IPS-15b (cell line): ENCODE results near the gene CAMKV.

Experiments
- H3K27me3 ChIP-seq: one replicate; pipeline ENCODE4 v1.6.1; 2013; ENCODE audit warnings: low read length; ENCODE audit not compliant: control insufficient read depth, insufficient read depth
- H3K36me3 ChIP-seq: one replicate; pipeline ENCODE4 v1.6.1; 2013; ENCODE audit warnings: low read length; ENCODE audit not compliant: control insufficient read depth, insufficient read depth
- H3K4me1 ChIP-seq: one replicate; pipeline ENCODE4 v1.6.1; 2013; ENCODE audit warnings: mild to moderate bottlenecking, low read length; ENCODE audit not compliant: control insufficient read depth, insufficient read depth
- H3K4me3 ChIP-seq: one replicate; pipeline ENCODE4 v1.5.1; 2013; ENCODE audit warnings: low read depth, low read length
- H3K9ac ChIP-seq: one replicate; pipeline ENCODE4 v1.6.1; 2013; ENCODE audit warnings: low read depth, mild to moderate bottlenecking, low read length
- H3K9me3 ChIP-seq: one replicate; pipeline ENCODE4 v1.6.1; 2013; ENCODE audit warnings: mild to moderate bottlenecking, low read length; ENCODE audit not compliant: control insufficient read depth, insufficient read depth

CAMKV gene

GRCh38 chr3:49867400-49867799 is 2.3 kb downstream of the CAMKV start:
- Histone ChIP-seq H3K36me3 (no peaks in the 10 kb centered on the region), H3K9ac (no peak overlapping the region), H3K9me3 (no peaks in the 10 kb centered on the region), H3K4me1 (peaks cover 27% of the 10 kb centered on the region), H3K27me3 (peaks cover 16% of the 10 kb centered on the region), H3K4me3 (no peak overlapping the region)

DNA sequence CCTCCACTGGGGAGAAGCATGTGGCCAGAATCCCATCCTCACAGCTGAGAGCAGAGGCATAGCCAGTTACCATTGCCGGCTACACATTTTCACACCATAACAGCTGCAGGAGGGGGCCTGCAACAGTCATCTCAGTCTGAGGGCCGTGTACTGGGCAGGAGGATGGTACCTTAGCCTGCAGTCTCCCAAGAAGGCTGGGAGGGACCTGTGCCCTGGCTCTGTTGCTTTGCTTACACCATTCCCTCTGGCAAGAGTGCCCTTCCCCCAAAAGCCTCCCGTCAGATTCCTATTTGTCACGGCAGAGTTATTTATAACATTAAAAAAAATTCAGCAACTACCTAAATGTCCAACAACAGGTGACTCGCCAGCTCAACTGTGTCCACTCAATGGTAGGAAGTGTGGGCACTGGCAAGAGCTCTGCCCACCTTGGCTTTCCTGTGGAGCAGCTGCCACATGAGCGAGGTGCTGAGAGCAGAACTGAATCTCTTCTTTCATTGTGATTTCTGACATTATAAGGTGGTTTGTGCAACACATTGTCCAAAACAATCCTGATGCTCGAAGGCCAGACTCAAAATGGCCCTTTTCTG is 4.4 kb downstream of the CAMKV start:
- Histone ChIP-seq H3K36me3 (peaks cover 9% of the 10 kb centered on the region), H3K4me1 (peaks cover 26% of the 10 kb centered on the region), H3K4me3 (no peak overlapping the region), H3K27me3 (peaks cover 2% of the 10 kb centered on the region), H3K9ac (peak overlapping the region; percentile 60), H3K9me3 (no peaks in the 10 kb centered on the region)

GRCh38 chr3:49864505-49864904 is 5.2 kb downstream of the CAMKV start:
- Histone ChIP-seq H3K27me3 (no peaks in the 10 kb centered on the region), H3K9me3 (no peaks in the 10 kb centered on the region), H3K4me1 (peaks cover 24% of the 10 kb centered on the region), H3K36me3 (peaks cover 16% of the 10 kb centered on the region), H3K4me3 (no peak overlapping the region), H3K9ac (peak overlapping the region; percentile 54)

GRCh38 chr3:49859576-49860305 is 10.0 kb downstream of the CAMKV start:
- H3K4me3 ChIP-seq: no peak overlapping the region
- H3K9ac ChIP-seq: no peak overlapping the region
- no peaks in the 10 kb centered on the region for H3K27me3 ChIP-seq
- no peaks in the 10 kb centered on the region for H3K9me3 ChIP-seq
- H3K4me1 ChIP-seq: peaks cover 14% of the 10 kb centered on the region
- H3K36me3 ChIP-seq: peaks cover 21% of the 10 kb centered on the region

- Histone ChIP-seq H3K27me3 (no peaks in the 10 kb centered on the region), H3K36me3 (peaks cover 21% of the 10 kb centered on the region), H3K4me1 (peaks cover 7% of the 10 kb centered on the region), H3K9me3 (no peaks in the 10 kb centered on the region), H3K9ac (peak within 1 kb of the TSS; percentile 90), H3K4me3 (peak within 1 kb of the TSS; percentile 90)
Measured at GRCh38 chr3:49856181-49857005, 13.3 kb downstream of the CAMKV start, which contains the start of gene TRAIP. Gene TRAIP, minus strand, starts transcription at chr3:49856564. Its CDS starts 111 bp downstream, at chr3:49856453.

DNA sequence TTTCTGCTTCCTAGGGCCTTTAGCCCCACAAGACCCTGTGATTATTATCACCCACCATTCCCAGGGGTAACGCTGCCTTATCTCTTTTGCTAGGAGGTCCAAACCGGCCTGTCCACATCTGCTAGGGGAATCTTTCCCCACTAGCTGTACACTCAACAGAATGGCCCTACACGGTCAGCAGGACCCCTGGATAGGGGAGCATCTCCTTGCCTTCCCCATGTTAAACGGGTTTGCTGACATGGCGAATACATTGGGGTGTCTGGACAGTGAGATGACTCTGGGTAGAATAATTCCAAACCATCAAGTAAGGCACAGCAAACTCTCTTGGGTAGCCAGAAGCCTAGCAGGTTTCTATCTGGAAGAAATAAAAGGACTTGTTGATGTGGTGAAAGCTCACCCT is 14.0 kb downstream of the CAMKV start:
- Histone ChIP-seq H3K9me3 (no peaks in the 10 kb centered on the region), H3K4me3 (peak overlapping the region; percentile 90), H3K27me3 (no peaks in the 10 kb centered on the region)

DNA sequence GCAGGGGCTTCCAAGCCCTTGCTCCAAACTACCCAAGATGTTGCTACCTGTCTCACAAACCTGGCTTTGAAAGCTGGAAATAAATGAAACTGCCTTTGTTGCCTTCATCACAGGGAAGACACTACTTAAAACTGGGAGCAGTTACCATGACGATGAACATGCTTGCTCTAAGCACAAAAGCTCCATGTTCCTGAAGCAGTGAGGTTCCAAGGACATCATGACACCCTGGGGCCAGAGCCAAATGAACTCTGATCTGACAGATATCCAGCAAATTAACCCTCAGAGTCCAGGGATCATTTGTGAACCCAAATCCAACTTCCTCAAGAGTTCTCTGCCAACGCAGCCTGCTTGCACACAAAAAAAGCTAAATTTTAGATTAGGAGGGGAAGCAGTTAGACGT is 24.0 kb downstream of the CAMKV start:
- no peaks in the 10 kb centered on the region for H3K27me3 ChIP-seq
- H3K4me1 ChIP-seq: no peaks in the 10 kb centered on the region
- peaks cover 22% of the 10 kb centered on the region for H3K36me3 ChIP-seq
- H3K9me3 ChIP-seq: no peaks in the 10 kb centered on the region
- no peak overlapping the region for H3K9ac ChIP-seq
- no peak overlapping the region for H3K4me3 ChIP-seq

More for the DNA sequence above, 14.0 kb downstream of the CAMKV start:
- Histone ChIP-seq H3K9ac (peak overlapping the region; percentile 4), H3K4me1 (peaks cover 7% of the 10 kb centered on the region), H3K36me3 (peaks cover 16% of the 10 kb centered on the region)

DNA sequence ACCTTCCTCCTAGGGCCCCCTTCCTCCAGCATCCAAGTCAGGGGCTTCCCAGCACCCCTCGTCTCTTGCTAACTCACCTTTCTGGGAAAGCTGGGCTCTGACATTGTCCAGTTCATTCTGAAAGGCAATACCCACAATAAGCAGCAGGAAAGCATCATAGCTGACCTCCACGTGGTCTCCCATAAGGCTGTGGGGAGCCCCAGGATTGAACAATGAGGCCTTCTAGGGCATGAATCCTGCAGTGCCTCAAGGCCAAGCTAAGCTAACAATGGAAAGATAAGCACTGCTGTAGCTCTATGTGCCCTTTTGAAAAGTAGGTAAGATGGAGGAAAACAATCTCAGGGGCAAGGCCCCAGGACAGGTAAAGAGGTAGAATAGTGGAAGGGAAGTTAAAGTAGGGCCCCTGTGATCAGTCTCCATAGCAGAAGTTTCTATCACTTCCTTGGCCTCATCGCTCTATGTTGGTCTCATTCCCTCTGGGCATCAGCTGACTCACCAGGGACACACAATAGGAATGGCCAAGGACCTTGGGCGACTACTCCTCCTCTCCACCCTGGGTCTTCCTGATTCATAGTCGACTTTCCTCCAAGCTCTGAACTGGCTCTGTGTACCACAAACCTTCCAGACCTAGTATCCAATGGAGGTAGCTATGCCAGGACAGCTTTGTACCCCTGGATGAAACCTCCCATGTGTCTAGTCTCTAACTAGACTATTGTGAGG is 25.1 kb downstream of the CAMKV start:
- Histone ChIP-seq H3K27me3 (no peaks in the 10 kb centered on the region), H3K4me1 (no peaks in the 10 kb centered on the region), H3K36me3 (peaks cover 23% of the 10 kb centered on the region), H3K9ac (no peak overlapping the region), H3K4me3 (no peak overlapping the region), H3K9me3 (no peaks in the 10 kb centered on the region)

- Histone ChIP-seq H3K36me3 (peaks cover 32% of the 10 kb centered on the region), H3K4me3 (no peak overlapping the region), H3K27me3 (no peaks in the 10 kb centered on the region), H3K4me1 (no peaks in the 10 kb centered on the region), H3K9me3 (no peaks in the 10 kb centered on the region), H3K9ac (no peak overlapping the region)
Measured at GRCh38 chr3:49842843-49843517, 26.7 kb downstream of the CAMKV start.

DNA sequence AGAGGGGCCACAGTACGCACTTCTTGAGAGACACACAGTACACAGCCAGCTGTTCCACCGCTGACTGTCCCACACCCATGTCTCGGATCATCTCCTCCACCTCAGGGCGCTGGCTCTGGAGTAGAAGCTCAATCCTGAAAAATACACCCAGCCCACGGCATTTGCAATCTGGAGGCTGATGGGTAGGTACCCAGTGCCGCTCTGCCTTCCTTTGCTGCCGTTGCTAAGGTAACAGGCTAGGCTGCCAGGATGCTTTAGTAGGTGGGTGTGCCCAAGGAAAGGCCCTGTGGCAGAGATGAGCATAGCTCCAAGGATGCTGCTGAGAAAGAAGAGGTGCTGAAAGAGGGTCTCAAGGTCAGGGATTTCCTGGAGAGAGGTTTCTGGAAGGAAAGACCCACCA is 27.9 kb downstream of the CAMKV start:
- H3K36me3 ChIP-seq: peaks cover 36% of the 10 kb centered on the region
- H3K9ac ChIP-seq: no peak overlapping the region
- H3K9me3 ChIP-seq: no peaks in the 10 kb centered on the region
- no peaks in the 10 kb centered on the region for H3K27me3 ChIP-seq
- no peaks in the 10 kb centered on the region for H3K4me1 ChIP-seq
- H3K4me3 ChIP-seq: no peak overlapping the region
